HT1080 (cell line): Measurements from ENCODE around the gene FOXL1. TPM values are rescaled to one million over a fixed set of nuclear protein-coding genes. Genes with fewer than 3 reads are reported as not detected.
"Not testable (repeated sequence)": the region's sequence is repeated elsewhere in the genome, so short reads cannot be mapped to it uniquely, and the experiment has no call there.

ENCODE experiments used
- DNase-seq: peaks from one replicate; pipeline ENCODE4 v3.0.0-alpha.2; 2015; ENCODE audit warnings: low read depth
- total RNA-seq: library from RNA; depleted of rRNA; stranded (reverse); fragments of >200 nt; shearing (Covaris generic); gene quantifications from 2 replicates; pipeline ENCODE4 v1.2.3, GENCODE V29; 2014

Gene FOXL1
- total RNA-seq, 1 experiment from 2014 or later = 0.51 TPM

GRCh38 chr16:86579268-86580062 is 1.1 kb downstream of the FOXL1 start:
- DNase-seq = no peak

GRCh38 chr16:86580063-86580790 is 1.9 kb downstream of the FOXL1 start:
- no peak for DNase-seq

- DNase-seq = no peak
Measured at GRCh38 chr16:86580791-86581170, 2.4 kb downstream of the FOXL1 start.

- DNase-seq = no peak
Measured at GRCh38 chr16:86581458-86581857, 3.1 kb downstream of the FOXL1 start.

GRCh38 chr16:86584071-86584685 is 5.8 kb downstream of the FOXL1 start:
- DNase-seq = no peak

GRCh38 chr16:86584726-86585721 is 6.7 kb downstream of the FOXL1 start:
- no peak for DNase-seq

GRCh38 chr16:86585821-86586611 is 7.7 kb downstream of the FOXL1 start:
- DNase-seq = peak; percentile 47

- DNase-seq = no peak
Measured at GRCh38 chr16:86587487-86587886, 9.1 kb downstream of the FOXL1 start.

GRCh38 chr16:86587955-86588354 is 9.6 kb downstream of the FOXL1 start:
- not testable (repeated sequence) for DNase-seq

GRCh38 chr16:86590501-86591144 is 12.3 kb downstream of the FOXL1 start:
- DNase-seq = peak; percentile 74

- DNase-seq = no peak
Measured at GRCh38 chr16:86591270-86591669, 12.9 kb downstream of the FOXL1 start.

GRCh38 chr16:86593913-86594620 is 15.7 kb downstream of the FOXL1 start:
- no peak for DNase-seq

GRCh38 chr16:86594721-86595120 is 16.4 kb downstream of the FOXL1 start:
- DNase-seq = no peak

- no peak for DNase-seq
Measured at GRCh38 chr16:86595983-86596605, 17.7 kb downstream of the FOXL1 start.

GRCh38 chr16:86597126-86597879 is 19.0 kb downstream of the FOXL1 start:
- DNase-seq = no peak

GRCh38 chr16:86597880-86598606 is 19.7 kb downstream of the FOXL1 start:
- DNase-seq = no peak
